Gastroesophageal sphincter (tissue), 3 donors: ENCODE measurements around the gene UGT1A4.

Source experiments
- CTCF ChIP-seq, 4 experiments: fragments of 200-600 bp in 2 of 4; fragments of 450-650 bp in 2 of 4; sonication (generic) in 1 of 4; IDR thresholded peaks; one replicate each; pipeline ENCODE4 v1.5.1; 2017 to 2019; ENCODE audit warnings: antibody characterized with exemption in 4 of 4, mild to moderate bottlenecking in 2 of 4, moderate library complexity in 2 of 4
- POLR2A ChIP-seq, 2 donors: fragments of 450-650 bp; IDR thresholded peaks; one replicate each; pipeline ENCODE4 v1.6.1; 2017; ENCODE audit warnings: antibody characterized with exemption in 2 of 2, mild to moderate bottlenecking in 2 of 2, moderate library complexity in 1 of 2
- POLR2AphosphoS5 ChIP-seq: sonication (generic); formaldehyde crosslinking; IDR thresholded peaks from one replicate; pipeline ENCODE4 v1.6.1; 2017; ENCODE audit warnings: antibody characterized with exemption

- TF ChIP-seq CTCF (IDR thresholded peaks at IDR 0.05) (no peak), POLR2AphosphoS5 (no peak), POLR2A (IDR thresholded peaks at IDR 0.05) (no peak)
These were observed 43.5 kb upstream of the UGT1A4 start for GRCh38 chr2:233674995-233675394.
